Stimulated activated CD8-positive, alpha-beta memory T cell treated with anti-CD3 and anti-CD28 coated beads, Interleukin-2, amount 100 ng/mL, for 1 hour (primary cell): ENCODE measurements around the gene PABPN1L.
"Not testable (repeated sequence)": the region's sequence is repeated elsewhere in the genome, so short reads cannot be mapped to it uniquely, and the experiment has no call there.

Experiments used
- DNase-seq, 2 donors: peaks; one replicate each; pipeline ENCODE4 v3.0.0-alpha.2; 2020; ENCODE audit warnings: low read depth in 2 of 2

The PABPN1L gene

GRCh38 chr16:88830783-88831182 lies 35.7 kb downstream of the PABPN1L start:
- DNase-seq = no peak

GRCh38 chr16:88830258-88830657 lies 36.2 kb downstream of the PABPN1L start:
- DNase-seq = no peak

GRCh38 chr16:88828711-88829110 lies 37.7 kb downstream of the PABPN1L start:
- no peak for DNase-seq

GRCh38 chr16:88827727-88828126 lies 38.7 kb downstream of the PABPN1L start:
- no peak for DNase-seq

- no peak for DNase-seq
These were observed 40.2 kb downstream of the PABPN1L start for GRCh38 chr16:88826070-88826840.

GRCh38 chr16:88825146-88825545 lies 41.3 kb downstream of the PABPN1L start:
- no peak for DNase-seq

GRCh38 chr16:88824256-88825077 lies 42.0 kb downstream of the PABPN1L start:
- DNase-seq = no peak

GRCh38 chr16:88823646-88824045 lies 42.8 kb downstream of the PABPN1L start:
- not testable (repeated sequence) for DNase-seq

- no peak for DNase-seq
These were observed 44.0 kb downstream of the PABPN1L start for GRCh38 chr16:88822281-88823040.

- no peak for DNase-seq
These were observed 45.2 kb downstream of the PABPN1L start for GRCh38 chr16:88821168-88821850.

- DNase-seq = no peak
These were observed 46.0 kb downstream of the PABPN1L start for GRCh38 chr16:88820385-88821025.

GRCh38 chr16:88819126-88819525 lies 47.3 kb downstream of the PABPN1L start:
- no peak for DNase-seq

GRCh38 chr16:88818575-88818874 lies 47.9 kb downstream of the PABPN1L start:
- DNase-seq = no peak

- no peak for DNase-seq
These were observed 48.5 kb downstream of the PABPN1L start for GRCh38 chr16:88817785-88818574.

- DNase-seq = no peak
These were observed 49.5 kb downstream of the PABPN1L start for GRCh38 chr16:88816736-88817535.

- no peak for DNase-seq
These were observed 50.4 kb downstream of the PABPN1L start for GRCh38 chr16:88815901-88816589.

GRCh38 chr16:88815227-88815626 lies 51.2 kb downstream of the PABPN1L start:
- no peak for DNase-seq

GRCh38 chr16:88814144-88814502 lies 52.3 kb downstream of the PABPN1L start:
- no peak for DNase-seq
